DMS53 treated with DMSO at 0.1 percent for 48 hours (cell line): ENCODE results near the gene SFN.
A peak's percentile ranks its signal among the peaks of the same experiment; 100 is the strongest.
"Not testable (repeated sequence)": the region's sequence is repeated elsewhere in the genome, so short reads cannot be mapped to it uniquely, and the experiment has no call there.

Source experiments
- DNase-seq: peaks from one replicate; lab custom pipeline; 2025; ENCODE audit not compliant: unreplicated experiment; lab: John Stamatoyannopoulos, UW

SFN gene

GRCh38 chr1:26864610-26865480, 1.9 kb downstream of the SFN start:
- DNase-seq = peak; percentile 97

DNA sequence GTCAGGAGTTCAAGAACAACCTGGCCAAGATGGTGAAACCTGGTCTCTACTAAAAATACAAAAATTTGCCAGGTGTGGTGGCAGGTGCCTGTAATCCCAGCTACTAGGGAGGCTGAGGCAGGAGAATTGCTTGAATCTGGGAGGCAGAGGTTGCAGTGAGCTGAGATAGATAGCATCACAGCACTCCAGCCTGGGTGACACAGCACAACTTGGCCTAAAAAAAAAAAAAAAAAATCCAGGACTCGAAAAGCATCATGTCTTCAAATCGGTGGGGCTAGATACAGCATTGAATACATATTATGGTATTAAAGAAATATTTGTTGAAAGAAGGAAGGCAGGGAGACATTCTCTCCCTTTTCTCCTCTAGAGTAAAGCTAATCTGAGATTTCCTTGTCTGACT, 10.1 kb downstream of the SFN start:
- not testable (repeated sequence) for DNase-seq

DNA sequence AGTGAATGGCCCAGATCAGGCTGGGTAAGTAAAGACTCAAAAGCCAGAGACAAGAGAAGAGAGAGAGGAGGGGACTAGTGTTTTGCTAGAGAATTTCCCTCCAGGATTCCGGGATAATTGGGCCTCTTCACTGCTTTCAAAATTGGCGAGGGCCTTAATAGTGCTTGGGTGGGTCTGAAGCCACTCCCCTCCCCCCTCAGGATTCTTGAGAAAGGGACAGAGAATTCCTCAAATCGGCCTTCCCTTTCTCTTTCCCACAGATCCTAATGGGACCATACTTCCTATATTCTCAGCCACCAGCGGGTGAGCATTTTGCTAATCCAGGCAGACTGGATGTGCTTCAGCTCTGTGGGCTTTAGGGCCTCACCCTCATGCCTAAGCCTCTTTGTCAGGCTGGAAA, 11.9 kb downstream of the SFN start:
- DNase-seq = no peak

- no peak for DNase-seq
Observed at GRCh38 chr1:26877326-26877725, 14.4 kb downstream of the SFN start.

DNA sequence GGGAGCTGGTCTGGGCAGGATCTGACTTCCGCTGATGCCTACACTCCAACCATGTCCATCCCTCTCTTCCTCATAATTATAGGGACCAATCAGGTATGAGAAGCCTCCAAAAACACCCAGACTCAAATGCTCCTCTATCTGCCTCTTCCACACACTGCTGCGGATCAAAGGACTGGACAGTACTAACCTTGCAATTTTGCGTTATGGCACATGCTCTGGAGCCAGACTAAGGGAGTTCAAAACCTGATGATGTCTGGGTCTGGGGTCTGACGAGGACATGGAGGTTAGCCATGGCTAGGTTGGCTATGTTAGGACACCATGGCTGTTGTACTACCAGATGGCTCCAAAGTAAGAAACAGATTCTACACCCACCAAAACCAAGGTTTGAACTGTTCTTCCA, 16.8 kb downstream of the SFN start:
- DNase-seq = no peak

GRCh38 chr1:26881611-26882010, 18.7 kb downstream of the SFN start:
- DNase-seq = not testable (repeated sequence)

DNA sequence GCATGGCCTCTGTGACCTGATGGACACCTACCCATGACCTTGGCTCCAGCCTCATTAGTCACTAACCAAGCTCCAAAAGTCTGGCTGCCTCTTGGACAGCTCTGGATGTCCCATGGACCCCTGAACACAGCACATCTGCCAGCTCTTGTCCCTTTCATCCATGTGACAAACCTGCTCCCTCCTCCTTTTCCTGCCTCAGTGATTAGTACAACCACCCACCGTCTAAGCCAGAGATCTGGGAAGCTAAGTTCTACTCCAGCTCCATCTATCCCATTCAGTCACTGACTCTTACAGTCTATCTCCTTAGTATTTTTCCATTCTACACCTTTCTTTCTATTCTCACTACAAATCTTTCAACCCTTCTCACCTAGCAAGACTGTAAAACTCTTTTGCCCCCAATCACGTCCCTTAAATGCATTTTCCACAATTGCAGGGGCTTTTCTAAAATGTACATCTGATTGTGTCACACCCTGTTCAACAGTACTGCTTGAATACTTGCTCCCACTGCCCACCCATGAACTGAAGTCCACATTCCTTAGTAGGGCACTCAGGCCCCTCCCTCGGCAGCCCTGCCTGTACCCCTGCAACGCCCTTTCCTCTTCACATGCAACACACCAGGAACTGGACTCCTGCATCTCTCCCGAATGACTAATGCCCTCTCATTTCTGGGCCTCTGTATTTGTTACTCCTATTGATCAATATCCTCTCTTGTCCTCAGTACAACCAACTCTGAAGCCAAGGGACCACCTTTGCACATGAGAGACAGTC, 19.9 kb downstream of the SFN start:
- DNase-seq = no peak

DNA sequence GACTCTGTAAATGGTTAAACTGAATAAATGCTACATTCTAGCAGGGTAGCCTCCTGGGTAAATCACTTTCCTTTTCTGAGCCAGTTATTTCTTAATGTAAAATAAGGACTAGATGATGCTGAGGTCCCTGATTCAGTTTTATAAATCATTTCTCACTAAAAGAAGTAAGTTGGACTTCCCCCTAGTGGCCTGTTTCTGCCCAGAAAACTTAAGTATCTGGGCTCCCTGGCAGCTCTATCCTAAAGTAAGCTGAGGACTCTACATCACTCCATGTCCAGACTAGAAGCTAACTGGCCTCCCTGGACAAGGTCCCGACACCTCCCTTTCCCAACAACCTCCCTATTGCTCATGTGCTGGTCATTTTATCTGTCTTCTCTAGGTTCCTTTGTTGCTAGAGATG, 24.2 kb downstream of the SFN start:
- no peak for DNase-seq

DNA sequence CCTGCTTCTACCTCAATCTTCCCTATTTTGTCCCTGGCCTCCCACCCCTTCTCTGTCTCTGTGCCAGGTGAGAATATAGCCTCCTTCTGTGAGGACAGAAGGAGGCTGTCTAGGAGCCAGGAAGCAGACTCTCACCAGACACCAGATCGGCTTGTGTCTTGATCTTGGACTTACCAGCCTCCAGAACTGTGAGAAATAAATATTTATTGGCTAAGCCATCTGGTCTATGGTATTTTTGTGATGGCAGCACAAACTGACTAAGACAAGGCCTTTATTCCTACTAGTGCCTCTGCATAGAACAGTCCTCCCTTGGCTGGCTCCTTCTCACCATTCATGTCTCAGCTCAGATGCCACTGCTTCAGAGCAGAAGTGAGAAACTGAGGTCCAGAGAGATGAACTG, 25.3 kb downstream of the SFN start:
- no peak for DNase-seq

- DNase-seq = peak; percentile 60
Observed at GRCh38 chr1:26889551-26890466, 26.9 kb downstream of the SFN start, which contains the start of gene GPN2. GPN2 (minus strand) TSS chr1:26890283; CDS start chr1:26890096, 187 bp downstream.

DNA sequence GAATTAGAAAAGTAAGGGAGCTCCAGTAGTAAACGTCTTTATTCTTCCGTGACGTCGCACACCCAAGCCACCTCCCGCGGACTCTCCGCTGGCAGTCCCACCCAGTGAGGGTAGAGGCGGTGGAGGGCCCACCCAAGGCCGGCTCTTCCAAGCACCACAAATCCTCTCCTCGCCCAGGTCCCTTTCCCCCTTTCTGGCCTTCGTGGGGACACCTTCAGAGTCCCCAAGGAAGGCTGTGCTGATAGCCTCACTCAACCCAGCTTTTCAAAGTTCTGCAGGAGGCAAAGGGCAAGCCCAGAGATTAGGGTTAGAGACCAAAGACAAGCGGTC, 27.5 kb downstream of the SFN start:
- no peak for DNase-seq

DNA sequence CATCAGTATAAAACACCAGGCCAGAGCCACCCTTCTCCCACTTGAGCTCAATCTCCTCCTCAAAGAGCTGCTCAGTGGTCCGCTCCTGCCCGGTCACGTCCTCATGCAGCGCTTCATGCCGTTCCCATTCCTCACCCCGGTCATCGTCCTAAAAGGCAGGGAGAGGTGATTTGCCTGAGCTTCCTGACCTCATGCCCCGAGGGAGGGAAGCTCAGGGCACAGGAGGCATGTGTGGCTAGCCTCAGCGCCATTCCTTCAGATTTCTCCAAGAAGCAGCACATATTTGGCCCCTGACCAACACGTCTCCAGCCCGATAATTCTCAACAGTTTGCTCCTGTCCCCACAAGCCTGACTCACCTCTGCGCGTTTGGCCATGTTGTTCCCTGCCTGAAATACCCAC, 31.3 kb downstream of the SFN start:
- no peak for DNase-seq

- DNase-seq = no peak
Observed at GRCh38 chr1:26897351-26897750, 34.4 kb downstream of the SFN start.

GRCh38 chr1:26900001-26900814, 37.3 kb downstream of the SFN start, which contains the start of gene GPATCH3:
GPATCH3 (minus strand) TSS chr1:26900467; CDS start chr1:26900442, 25 bp downstream.
- peak; percentile 80 for DNase-seq

- DNase-seq = no peak
Observed at GRCh38 chr1:26900815-26901511, 38.0 kb downstream of the SFN start.

DNA sequence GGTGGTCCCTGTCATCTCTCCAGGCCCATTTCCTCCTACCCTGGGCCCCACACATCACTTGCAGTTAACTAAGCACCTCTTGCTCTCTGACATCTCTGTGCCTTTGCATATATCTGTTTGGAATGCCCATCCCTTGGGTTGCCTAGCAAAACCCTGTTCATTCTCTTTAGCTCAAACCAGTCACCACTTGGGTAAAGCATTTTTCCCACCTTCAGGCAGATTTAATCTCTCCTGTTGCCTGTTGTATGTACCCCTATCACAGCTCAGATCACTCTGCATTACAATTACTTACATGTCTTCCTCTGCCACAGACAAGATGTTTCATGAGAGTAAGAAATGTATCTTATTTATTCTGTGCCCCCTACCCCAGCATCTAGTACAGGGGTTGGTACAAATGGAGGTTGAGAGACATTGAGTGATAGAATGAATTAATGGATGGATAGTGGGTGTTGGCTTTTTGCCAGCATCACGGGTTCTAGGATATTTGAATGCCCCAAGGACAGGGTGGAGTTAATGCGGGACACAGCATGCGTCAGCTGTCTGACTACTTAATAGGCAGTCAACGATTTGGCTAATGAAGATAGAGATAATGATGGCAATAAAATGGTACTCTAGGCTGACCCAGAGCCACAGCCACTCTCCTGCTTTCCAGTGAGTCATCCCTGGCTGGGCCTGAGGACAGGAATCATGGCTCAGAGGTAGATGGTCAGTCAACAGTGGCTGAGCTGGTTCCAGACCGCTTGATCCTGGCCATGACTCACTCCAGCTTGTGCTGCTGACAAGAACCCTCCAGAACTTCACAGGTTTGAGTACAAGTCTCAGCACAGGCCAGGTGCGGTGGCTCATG, 44.3 kb downstream of the SFN start:
- DNase-seq = peak; percentile 91

DNA sequence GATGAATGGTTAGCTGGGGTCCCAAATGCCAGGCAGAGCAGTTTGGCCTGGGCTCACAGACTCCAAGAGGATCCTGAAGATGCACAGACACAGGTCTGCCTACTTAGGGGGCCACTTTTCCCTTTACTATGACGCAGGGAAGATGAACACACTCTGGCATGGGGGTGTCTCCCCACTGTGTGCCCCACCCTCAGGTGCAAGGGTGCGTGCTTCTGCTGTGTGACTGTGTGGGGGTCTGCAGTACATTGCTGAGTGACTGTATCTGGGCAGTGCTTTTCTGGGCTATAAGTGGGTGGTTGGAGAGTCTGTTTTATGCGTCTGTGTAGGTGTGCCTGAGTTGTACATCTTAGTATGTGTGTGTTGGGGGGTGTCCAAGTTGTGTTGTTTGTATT, 47.0 kb downstream of the SFN start:
- DNase-seq = no peak

GRCh38 chr1:26910343-26911160, 47.6 kb downstream of the SFN start:
- no peak for DNase-seq
